MM.1S (cell line): ENCODE data around the gene PDE1A.

Experiments
- DNase-seq: peaks from one replicate; pipeline ENCODE4 v3.0.0-alpha.2; 2015
- H2AFZ ChIP-seq: fragments of 300-600 bp; sonication (generic); 2 replicates; pipeline ENCODE4 v1.6.0; 2016; ENCODE audit warnings: antibody characterized with exemption, low read length
- H3F3A ChIP-seq: fragments of 300-600 bp; sonication (generic); 2 replicates; pipeline ENCODE4 v1.6.1; 2016; ENCODE audit warnings: mild to moderate bottlenecking, antibody characterized with exemption, low read length, moderate library complexity, mixed read lengths; ENCODE audit not compliant: insufficient read depth
- H3K27ac ChIP-seq: fragments of 300-600 bp; sonication (generic); 2 replicates; pipeline ENCODE4 v1.5.1; 2016; ENCODE audit warnings: mild to moderate bottlenecking, low read length
- H3K27me3 ChIP-seq: fragments of 300-600 bp; sonication (generic); replicated peaks from 2 replicates; pipeline ENCODE4 v1.6.0; 2016; ENCODE audit warnings: low read length; ENCODE audit not compliant: insufficient read depth
- H3K36me3 ChIP-seq: fragments of 300-600 bp; sonication (generic); replicated peaks from 2 replicates; pipeline ENCODE4 v1.6.1; 2016; ENCODE audit warnings: mild to moderate bottlenecking, low read length, mixed read lengths; ENCODE audit not compliant: insufficient read depth
- H3K4me1 ChIP-seq: fragments of 300-600 bp; sonication (generic); 2 replicates; pipeline ENCODE4 v1.6.1; 2016; ENCODE audit warnings: low read length, mixed read lengths
- H3K4me2 ChIP-seq: fragments of 300-600 bp; sonication (generic); 2 replicates; pipeline ENCODE4 v1.6.0; 2016; ENCODE audit warnings: low read depth, low read length
- H3K4me3 ChIP-seq: fragments of 300-600 bp; sonication (generic); 2 replicates; pipeline ENCODE4 v1.5.1; 2016; ENCODE audit warnings: low read length, mixed read lengths
- H3K79me2 ChIP-seq: fragments of 300-600 bp; sonication (generic); 2 replicates; pipeline ENCODE4 v1.6.1; 2016; ENCODE audit warnings: mixed run types, low read length, mixed read lengths
- H3K9ac ChIP-seq: fragments of 300-600 bp; sonication (generic); 2 replicates; pipeline ENCODE4 v1.6.1; 2016; ENCODE audit warnings: low read length, mixed read lengths
- H3K9me2 ChIP-seq: fragments of 300-600 bp; sonication (generic); replicated peaks from 2 replicates; pipeline ENCODE4 v1.6.1; 2016; ENCODE audit warnings: mild to moderate bottlenecking, low read length, mixed read lengths; ENCODE audit not compliant: insufficient read depth
- H3K9me3 ChIP-seq: fragments of 300-600 bp; sonication (generic); replicated peaks from 2 replicates; pipeline ENCODE4 v1.6.1; 2016; ENCODE audit warnings: mild to moderate bottlenecking, low read length, mixed read lengths; ENCODE audit not compliant: insufficient read depth
- H4K20me1 ChIP-seq: fragments of 300-600 bp; sonication (generic); 2 replicates; pipeline ENCODE4 v1.6.1; 2016; ENCODE audit warnings: mild to moderate bottlenecking, low read length, moderate library complexity, mixed read lengths; ENCODE audit not compliant: insufficient read depth
- CTCF ChIP-seq: fragments of 300-600 bp; sonication (generic); IDR thresholded peaks from 2 replicates; pipeline ENCODE4 v1.5.1; 2016; ENCODE audit warnings: antibody characterized with exemption, low read length, mixed read lengths
- EZH2 ChIP-seq: fragments of 300-600 bp; sonication (generic); optimal IDR thresholded peaks from 2 replicates; pipeline ENCODE3; 2017; ENCODE audit warnings: low read depth, mild to moderate bottlenecking, antibody characterized with exemption, low read length, mixed read lengths
- EZH2phosphoT487 ChIP-seq: fragments of 300-600 bp; sonication (generic); IDR thresholded peaks from 2 replicates; pipeline ENCODE4 v1.6.1; 2018; ENCODE audit warnings: antibody characterized with exemption, low read length

PDE1A gene

GRCh38 chr2:182110347-182110746 is 316.5 kb downstream of the PDE1A start:
- H3K27ac ChIP-seq = no peak overlapping the region
- no peak overlapping the region for H3K9ac ChIP-seq
- no peaks in the 10 kb centered on the region for H3K27me3 ChIP-seq
- no peaks in the 10 kb centered on the region for H3K9me3 ChIP-seq
- no peak overlapping the region for H3K4me2 ChIP-seq
- TF ChIP-seq EZH2phosphoT487 = no peak
- no peak for TF ChIP-seq EZH2
- no peak for TF ChIP-seq CTCF
- H3K9me2 ChIP-seq = no peaks in the 10 kb centered on the region
- H3K4me1 ChIP-seq = no peaks in the 10 kb centered on the region
- H4K20me1 ChIP-seq = no peaks in the 10 kb centered on the region
- H3K4me3 ChIP-seq = no peak overlapping the region
- no peak for DNase-seq
- no peaks in the 10 kb centered on the region for H3K36me3 ChIP-seq
- H3K79me2 ChIP-seq = no peaks in the 10 kb centered on the region
- H2AFZ ChIP-seq = no peak overlapping the region
- H3F3A ChIP-seq = no peaks in the 10 kb centered on the region

- Histone ChIP-seq H3F3A (no peaks in the 10 kb centered on the region), H3K27ac (no peak overlapping the region), H3K27me3 (no peaks in the 10 kb centered on the region), H3K79me2 (no peaks in the 10 kb centered on the region), H4K20me1 (no peaks in the 10 kb centered on the region), H3K4me1 (no peaks in the 10 kb centered on the region), H2AFZ (no peak overlapping the region), H3K9me2 (no peaks in the 10 kb centered on the region), H3K4me2 (no peak overlapping the region), H3K4me3 (no peak overlapping the region), H3K36me3 (no peaks in the 10 kb centered on the region), H3K9me3 (no peaks in the 10 kb centered on the region), H3K9ac (no peak overlapping the region)
- DNase-seq = no peak
- TF ChIP-seq CTCF = no peak
- no peak for TF ChIP-seq EZH2phosphoT487
- no peak for TF ChIP-seq EZH2
Measured at GRCh38 chr2:182103526-182103925, 323.3 kb downstream of the PDE1A start.

- no peaks in the 10 kb centered on the region for H4K20me1 ChIP-seq
- DNase-seq = peak; percentile 9
- no peaks in the 10 kb centered on the region for H3K27me3 ChIP-seq
- no peak overlapping the region for H3K4me3 ChIP-seq
- no peak for TF ChIP-seq EZH2
- peak; percentile 33 for TF ChIP-seq CTCF
- H3K27ac ChIP-seq = no peak overlapping the region
- no peaks in the 10 kb centered on the region for H3K9me2 ChIP-seq
- no peaks in the 10 kb centered on the region for H3K4me1 ChIP-seq
- H3K79me2 ChIP-seq = no peaks in the 10 kb centered on the region
- H2AFZ ChIP-seq = no peak overlapping the region
- no peaks in the 10 kb centered on the region for H3K36me3 ChIP-seq
- no peaks in the 10 kb centered on the region for H3F3A ChIP-seq
- H3K4me2 ChIP-seq = no peak overlapping the region
- H3K9ac ChIP-seq = no peak overlapping the region
- H3K9me3 ChIP-seq = no peaks in the 10 kb centered on the region
Measured at GRCh38 chr2:182101263-182101662, 325.6 kb downstream of the PDE1A start.
